Mesendoderm (in vitro differentiated cells): ENCODE data around the gene LCN10.

Source experiments
- DNase-seq: peaks from one replicate; pipeline ENCODE4 v3.0.0; 2013
- H2AK5ac ChIP-seq: 2 replicates; pipeline ENCODE4 v1.6.1; 2013; ENCODE audit warnings: low read length, inconsistent platforms
- H2BK120ac ChIP-seq: 2 replicates; pipeline ENCODE4 v1.6.1; 2013; ENCODE audit warnings: low read depth, mild to moderate bottlenecking, low read length, moderate library complexity, mixed read lengths
- H2BK15ac ChIP-seq: replicated peaks from 2 replicates; pipeline ENCODE4 v1.6.1; 2013; ENCODE audit warnings: low read depth, mild to moderate bottlenecking, moderate library complexity
- H2BK5ac ChIP-seq: 2 replicates; pipeline ENCODE4 v1.6.1; 2013; ENCODE audit warnings: low read length, inconsistent platforms
- H3K18ac ChIP-seq: 2 replicates; pipeline ENCODE4 v1.6.1; 2013; ENCODE audit warnings: mild to moderate bottlenecking, low read length, mixed read lengths
- H3K23ac ChIP-seq: one replicate; pipeline ENCODE4 v1.6.1; 2013; ENCODE audit warnings: low read length
- H3K27ac ChIP-seq: 2 replicates; pipeline ENCODE4 v1.5.1; 2013; ENCODE audit warnings: low read depth, mild to moderate bottlenecking, inconsistent platforms, low read length, moderate library complexity
- H3K27me3 ChIP-seq: 2 replicates; pipeline ENCODE4 v1.6.1; 2013; ENCODE audit warnings: low read length, control low read depth, mild to moderate bottlenecking, inconsistent platforms; ENCODE audit not compliant: insufficient read depth, poor library complexity
- H3K36me3 ChIP-seq: 2 replicates; pipeline ENCODE4 v1.6.1; 2013; ENCODE audit warnings: low read length, inconsistent platforms; ENCODE audit not compliant: control insufficient read depth, insufficient read depth
- H3K4ac ChIP-seq: one replicate; pipeline ENCODE4 v1.6.1; 2013; ENCODE audit warnings: low read depth, mild to moderate bottlenecking, low read length, moderate library complexity
- H3K4me1 ChIP-seq: 2 replicates; pipeline ENCODE4 v1.6.1; 2013; ENCODE audit warnings: low read depth, low read length, inconsistent platforms; ENCODE audit not compliant: control insufficient read depth
- H3K4me2 ChIP-seq: 2 replicates; pipeline ENCODE4 v1.6.1; 2013; ENCODE audit warnings: low read length
- H3K4me3 ChIP-seq: 2 replicates; pipeline ENCODE4 v1.5.1; 2013; ENCODE audit warnings: mild to moderate bottlenecking, low read length
- H3K56ac ChIP-seq: one replicate; pipeline ENCODE4 v1.6.1; 2013; ENCODE audit warnings: low read length
- H3K79me1 ChIP-seq: 2 replicates; pipeline ENCODE4 v1.6.1; 2013; ENCODE audit warnings: low read length, inconsistent platforms
- H3K79me2 ChIP-seq: 2 replicates; pipeline ENCODE4 v1.6.1; 2013; ENCODE audit warnings: mild to moderate bottlenecking, low read length; ENCODE audit not compliant: control insufficient read depth, insufficient read depth
- H3K9ac ChIP-seq: 2 replicates; pipeline ENCODE4 v1.6.1; 2013; ENCODE audit warnings: low read length, inconsistent platforms
- H4K5ac ChIP-seq: one replicate; pipeline ENCODE4 v1.6.1; 2013; ENCODE audit warnings: low read length
- H4K8ac ChIP-seq: one replicate; pipeline ENCODE4 v1.6.1; 2013; ENCODE audit warnings: low read depth, mild to moderate bottlenecking, control low read depth, low read length, moderate library complexity
- WGBS: extraction: QIAGEN DNeasy Blood & Tissue Kit; methylation state at CpG from one replicate; pipeline ENCODE4 v1.1.7; 2013; ENCODE audit warnings: low lambda C conversion rate, missing lambda C conversion rate; ENCODE audit not compliant: insufficient coverage; ENCODE audit errors: extremely low coverage; 5-methylcytosine and 5-hydroxymethylcytosine counted together

Gene LCN10

DNA sequence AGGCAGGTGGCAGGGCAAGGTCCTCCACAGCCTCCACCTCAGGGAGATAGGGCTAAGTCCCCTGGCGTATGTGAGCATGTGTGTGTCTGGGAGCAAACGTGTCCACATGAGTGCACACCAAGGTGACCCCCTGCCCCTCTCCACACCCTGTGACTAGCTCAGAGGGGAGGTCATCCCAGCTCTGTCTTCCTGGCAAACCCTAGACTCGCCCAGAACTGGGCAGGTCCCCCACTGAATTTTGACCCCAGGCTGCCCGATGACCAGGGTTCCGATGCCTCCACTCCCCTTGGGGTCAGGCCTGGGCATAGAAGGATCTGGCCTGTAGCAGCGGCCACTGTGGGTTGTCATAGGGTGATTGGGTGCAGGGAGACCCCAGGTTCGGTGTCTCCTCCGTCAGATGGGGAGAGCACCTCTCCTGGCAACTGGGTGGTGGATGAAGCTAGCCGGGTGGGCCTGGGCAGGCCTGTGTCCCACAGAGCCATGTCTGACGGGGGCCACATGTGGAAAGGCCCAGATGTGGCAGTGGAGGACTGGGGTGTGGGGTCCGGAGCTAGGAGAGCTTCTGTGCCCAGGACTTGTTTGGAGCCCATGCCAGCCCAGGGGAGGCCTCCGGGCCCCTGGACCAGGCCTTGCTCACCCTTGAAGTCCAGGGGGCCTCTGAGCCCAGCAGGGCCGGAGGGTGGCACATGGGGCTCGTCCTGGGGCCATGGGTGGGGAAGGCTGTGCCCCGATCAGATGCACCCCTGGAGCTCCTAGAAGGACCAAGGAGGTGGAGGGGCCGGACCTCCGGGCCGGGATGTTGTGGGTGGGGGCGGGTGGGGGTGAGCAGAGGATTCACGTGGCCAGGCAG lies 24.2 kb downstream of the LCN10 start:
- Histone ChIP-seq H3K79me2 (peaks cover 2% of the 10 kb centered on the region), H3K23ac (no peak overlapping the region), H3K9ac (no peak overlapping the region), H3K27me3 (no peaks in the 10 kb centered on the region), H4K8ac (no peak overlapping the region), H3K4me2 (no peak overlapping the region), H3K18ac (no peak overlapping the region), H4K5ac (no peak overlapping the region), H3K4me3 (no peak overlapping the region), H3K56ac (no peak overlapping the region), H3K36me3 (no peaks in the 10 kb centered on the region), H3K4ac (no peak overlapping the region), H2AK5ac (no peak overlapping the region), H2BK5ac (no peak overlapping the region), H2BK120ac (no peak overlapping the region), H3K27ac (no peak overlapping the region), H3K79me1 (peaks cover 3% of the 10 kb centered on the region), H3K4me1 (peaks cover 2% of the 10 kb centered on the region), H2BK15ac (no peak overlapping the region)
- no CpG with 5 or more reads among the region's 20 CpGs for WGBS
- DNase-seq, result no peak

GRCh38 chr9:136717399-136717798 lies 25.3 kb downstream of the LCN10 start:
- no peaks in the 10 kb centered on the region for H3K36me3 ChIP-seq
- no peak overlapping the region for H2AK5ac ChIP-seq
- H3K4ac ChIP-seq, result no peak overlapping the region
- no CpG with 5 or more reads among the region's 16 CpGs for WGBS
- no peak overlapping the region for H2BK15ac ChIP-seq
- H4K8ac ChIP-seq, result no peak overlapping the region
- H3K27ac ChIP-seq, result no peak overlapping the region
- no peak overlapping the region for H3K4me2 ChIP-seq
- H2BK120ac ChIP-seq, result no peak overlapping the region
- H3K56ac ChIP-seq, result no peak overlapping the region
- peaks cover 4% of the 10 kb centered on the region for H3K79me2 ChIP-seq
- no peak for DNase-seq
- H2BK5ac ChIP-seq, result no peak overlapping the region
- no peak overlapping the region for H3K9ac ChIP-seq
- no peak overlapping the region for H4K5ac ChIP-seq
- H3K79me1 ChIP-seq, result peaks cover 5% of the 10 kb centered on the region
- H3K18ac ChIP-seq, result no peak overlapping the region
- H3K4me1 ChIP-seq, result peaks cover 4% of the 10 kb centered on the region
- H3K23ac ChIP-seq, result no peak overlapping the region
- no peak overlapping the region for H3K4me3 ChIP-seq
- H3K27me3 ChIP-seq, result no peaks in the 10 kb centered on the region

DNA sequence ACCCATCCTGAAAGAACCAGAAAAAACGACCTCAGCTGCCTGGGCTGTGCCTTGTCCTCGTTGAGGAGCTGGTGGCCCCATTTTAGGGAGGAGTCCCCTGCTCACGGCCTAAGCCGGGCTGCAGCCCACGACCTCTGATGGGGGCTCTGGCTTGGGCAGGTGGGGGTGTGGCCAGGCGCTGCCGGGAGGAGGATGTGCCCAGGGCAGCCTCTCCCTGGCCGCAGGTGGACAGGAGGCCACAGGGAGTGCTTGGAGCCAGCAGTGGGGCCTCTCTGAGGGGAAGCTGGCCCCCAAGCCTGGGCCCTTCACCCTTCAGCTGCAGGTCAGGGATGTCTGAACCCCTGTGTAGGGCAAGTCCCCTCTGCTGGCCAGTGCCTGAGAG lies 27.9 kb downstream of the LCN10 start:
- no peak overlapping the region for H2AK5ac ChIP-seq
- no CpG with 5 or more reads among the region's 8 CpGs for WGBS

GRCh38 chr9:136714096-136714892 lies 28.4 kb downstream of the LCN10 start:
- Histone ChIP-seq H3K23ac (no peak overlapping the region), H2BK5ac (no peak overlapping the region), H3K18ac (no peak overlapping the region), H2BK120ac (no peak overlapping the region), H3K4me2 (no peak overlapping the region), H3K4me3 (no peak overlapping the region), H4K5ac (no peak overlapping the region), H3K56ac (no peak overlapping the region), H3K79me1 (peaks cover 5% of the 10 kb centered on the region), H3K36me3 (no peaks in the 10 kb centered on the region), H3K79me2 (peaks cover 4% of the 10 kb centered on the region), H3K4me1 (peaks cover 4% of the 10 kb centered on the region), H3K27ac (no peak overlapping the region), H3K27me3 (no peaks in the 10 kb centered on the region), H3K4ac (no peak overlapping the region), H2AK5ac (no peak overlapping the region), H4K8ac (no peak overlapping the region), H2BK15ac (no peak overlapping the region), H3K9ac (no peak overlapping the region)
- WGBS, result no CpG with 5 or more reads among the region's 17 CpGs
- no peak for DNase-seq

More for the DNA sequence above, 27.9 kb downstream of the LCN10 start:
- H2BK15ac ChIP-seq, result no peak overlapping the region
- DNase-seq, result no peak
- H3K4me1 ChIP-seq, result peaks cover 4% of the 10 kb centered on the region
- no peak overlapping the region for H4K5ac ChIP-seq
- H2BK5ac ChIP-seq, result no peak overlapping the region
- no peak overlapping the region for H3K18ac ChIP-seq
- no peak overlapping the region for H3K9ac ChIP-seq
- H2BK120ac ChIP-seq, result no peak overlapping the region
- H4K8ac ChIP-seq, result no peak overlapping the region
- H3K27me3 ChIP-seq, result no peaks in the 10 kb centered on the region
- no peak overlapping the region for H3K4me2 ChIP-seq
- H3K79me2 ChIP-seq, result peaks cover 4% of the 10 kb centered on the region
- H3K79me1 ChIP-seq, result peaks cover 5% of the 10 kb centered on the region
- no peak overlapping the region for H3K56ac ChIP-seq
- H3K36me3 ChIP-seq, result no peaks in the 10 kb centered on the region
- H3K23ac ChIP-seq, result no peak overlapping the region
- H3K4me3 ChIP-seq, result no peak overlapping the region
- no peak overlapping the region for H3K4ac ChIP-seq
- no peak overlapping the region for H3K27ac ChIP-seq

- Histone ChIP-seq H4K8ac (no peak overlapping the region), H3K79me1 (peaks cover 5% of the 10 kb centered on the region), H3K4me2 (peak overlapping the region; percentile 78), H2BK120ac (no peak overlapping the region), H3K27me3 (no peaks in the 10 kb centered on the region), H2AK5ac (no peak overlapping the region), H2BK15ac (no peak overlapping the region), H3K4me3 (no peak overlapping the region), H3K18ac (no peak overlapping the region), H3K4me1 (peaks cover 4% of the 10 kb centered on the region), H2BK5ac (no peak overlapping the region), H3K23ac (no peak overlapping the region), H3K56ac (peak overlapping the region; percentile 86), H3K79me2 (peaks cover 4% of the 10 kb centered on the region), H4K5ac (no peak overlapping the region), H3K27ac (no peak overlapping the region), H3K4ac (no peak overlapping the region), H3K9ac (peak overlapping the region; percentile 83), H3K36me3 (no peaks in the 10 kb centered on the region)
- no CpG with 5 or more reads among the region's 8 CpGs for WGBS
- no peak for DNase-seq
These were observed 29.2 kb downstream of the LCN10 start for GRCh38 chr9:136713550-136713949.
